WERI-Rb-1 (cell line): ENCODE measurements around the gene MSH5.

Source experiments
- DNase-seq: peaks from one replicate; pipeline ENCODE4 v3.0.0-alpha.2; 2020
- H3K27ac ChIP-seq: fragments of 250-450 bp; sonication (Bioruptor Pico); 2 replicates; pipeline ENCODE4 v1.5.1; 2020; ENCODE audit warnings: mild to moderate bottlenecking, moderate library complexity
- H3K27me3 ChIP-seq: fragments of 250-450 bp; sonication (Bioruptor Pico); 2 replicates; pipeline ENCODE4 v1.5.1; 2021; ENCODE audit warnings: mild to moderate bottlenecking, low read depth, moderate library complexity; ENCODE audit not compliant: insufficient read depth, severe bottlenecking
- H3K36me3 ChIP-seq: fragments of 250-450 bp; sonication (Bioruptor Pico); 2 replicates; pipeline ENCODE4 v1.5.1; 2020; ENCODE audit warnings: mild to moderate bottlenecking, moderate library complexity
- H3K4me3 ChIP-seq: 2 replicates; pipeline ENCODE4 v1.5.1; 2011; ENCODE audit warnings: low read depth, mild to moderate bottlenecking, control low read depth, low read length
- H3K9me3 ChIP-seq: fragments of 250-450 bp; sonication (Bioruptor Pico); 2 replicates; pipeline ENCODE4 v1.5.1; 2021; ENCODE audit warnings: mild to moderate bottlenecking, moderate library complexity; ENCODE audit not compliant: severe bottlenecking
- TF ChIP-seq, protein P1 (sequence below): IDR thresholded peaks from 2 replicates; pipeline ENCODE4 v1.5.1; 2011; ENCODE audit warnings: low read depth, mild to moderate bottlenecking, control low read depth, inconsistent platforms, low read length

MSH5 gene

DNA sequence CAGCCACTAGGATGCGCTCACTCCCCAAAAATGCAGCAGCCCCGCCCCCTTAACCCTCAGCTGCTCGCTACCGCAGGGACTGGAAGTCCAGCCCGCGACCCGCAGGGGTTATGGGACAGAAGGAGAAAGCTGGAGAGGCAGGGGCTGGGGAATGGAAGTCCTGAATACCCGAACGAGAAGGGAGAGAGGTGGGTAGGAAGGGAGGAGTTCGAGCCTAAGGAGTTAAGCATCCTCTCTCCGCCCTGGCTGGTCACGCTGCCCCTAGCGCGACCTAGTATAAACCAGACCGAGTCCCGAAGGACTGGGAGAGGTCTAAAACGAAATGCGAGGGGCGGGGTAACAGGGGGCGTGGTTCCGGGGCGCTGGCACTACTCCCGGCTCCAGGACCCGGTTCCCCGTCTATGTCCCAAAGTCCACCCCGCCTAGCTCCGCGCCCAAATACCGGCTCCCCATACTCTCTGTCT lies 10.3 kb upstream of the MSH5 start:
- DNase-seq = peak; percentile 98
- H3K4me3 ChIP-seq = peak overlapping the region; percentile 82
- TF ChIP-seq, protein P1, sequence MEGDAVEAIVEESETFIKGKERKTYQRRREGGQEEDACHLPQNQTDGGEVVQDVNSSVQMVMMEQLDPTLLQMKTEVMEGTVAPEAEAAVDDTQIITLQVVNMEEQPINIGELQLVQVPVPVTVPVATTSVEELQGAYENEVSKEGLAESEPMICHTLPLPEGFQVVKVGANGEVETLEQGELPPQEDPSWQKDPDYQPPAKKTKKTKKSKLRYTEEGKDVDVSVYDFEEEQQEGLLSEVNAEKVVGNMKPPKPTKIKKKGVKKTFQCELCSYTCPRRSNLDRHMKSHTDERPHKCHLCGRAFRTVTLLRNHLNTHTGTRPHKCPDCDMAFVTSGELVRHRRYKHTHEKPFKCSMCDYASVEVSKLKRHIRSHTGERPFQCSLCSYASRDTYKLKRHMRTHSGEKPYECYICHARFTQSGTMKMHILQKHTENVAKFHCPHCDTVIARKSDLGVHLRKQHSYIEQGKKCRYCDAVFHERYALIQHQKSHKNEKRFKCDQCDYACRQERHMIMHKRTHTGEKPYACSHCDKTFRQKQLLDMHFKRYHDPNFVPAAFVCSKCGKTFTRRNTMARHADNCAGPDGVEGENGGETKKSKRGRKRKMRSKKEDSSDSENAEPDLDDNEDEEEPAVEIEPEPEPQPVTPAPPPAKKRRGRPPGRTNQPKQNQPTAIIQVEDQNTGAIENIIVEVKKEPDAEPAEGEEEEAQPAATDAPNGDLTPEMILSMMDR = no peak; the same call in 1 of the 2 replicates
- H3K9me3 ChIP-seq = no peaks in the 10 kb centered on the region
- no peaks in the 10 kb centered on the region for H3K27me3 ChIP-seq
- H3K36me3 ChIP-seq = peaks cover 67% of the 10 kb centered on the region
- peak overlapping the region; percentile 81 for H3K27ac ChIP-seq

DNA sequence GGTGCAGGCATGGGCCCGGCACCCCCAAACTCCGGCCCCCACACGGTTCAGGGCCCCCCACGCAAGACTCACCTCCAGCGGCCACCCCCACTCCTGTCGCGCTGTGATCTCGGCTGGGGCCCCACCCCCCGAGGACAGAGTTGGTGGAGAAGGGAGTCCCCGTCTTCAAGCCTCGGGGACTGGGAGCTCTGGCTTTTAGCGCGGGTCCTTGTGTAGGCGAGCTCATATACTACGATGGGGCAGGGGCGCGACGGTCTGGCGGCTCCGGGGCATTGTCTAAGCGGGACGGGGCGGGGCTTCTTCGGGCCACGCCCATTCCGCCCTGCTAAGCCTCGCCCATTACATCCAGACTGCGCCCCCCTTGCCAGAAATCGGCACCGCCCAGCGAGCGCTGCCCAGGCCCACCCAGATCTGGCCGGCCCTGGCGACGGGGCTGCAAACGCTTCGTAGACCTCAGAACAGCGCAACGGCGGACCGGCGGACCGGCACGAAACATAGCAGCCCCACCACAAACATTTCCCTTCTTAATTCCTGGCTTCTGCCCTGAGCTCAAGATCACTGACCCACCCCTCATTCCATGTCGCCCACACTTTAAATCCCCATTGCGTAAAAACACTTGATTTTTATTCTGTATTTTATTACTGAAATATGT lies 9.7 kb upstream of the MSH5 start:
- Histone ChIP-seq H3K36me3 (peaks cover 68% of the 10 kb centered on the region), H3K9me3 (no peaks in the 10 kb centered on the region)

DNA sequence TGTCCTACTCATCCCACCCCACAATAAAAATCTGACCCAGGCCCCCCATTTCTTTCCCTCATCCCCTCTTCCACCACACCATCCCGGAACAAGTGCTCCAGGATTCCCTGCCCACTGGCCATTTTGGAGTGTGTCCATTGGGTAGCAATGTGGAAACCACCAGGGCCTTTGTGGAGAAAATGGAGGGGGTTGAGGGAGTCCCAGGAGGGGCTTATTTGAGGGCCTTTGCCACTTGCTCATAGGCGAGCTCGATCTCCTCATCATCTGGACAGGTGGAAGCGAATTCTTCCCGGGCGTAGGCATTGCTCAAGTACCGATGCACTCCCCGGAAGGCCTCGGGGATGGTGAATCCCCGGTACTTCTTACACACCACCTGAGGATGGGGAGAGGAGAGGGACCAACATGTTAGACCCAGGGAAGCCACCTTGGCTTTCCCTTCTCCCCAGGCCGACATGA lies 9.1 kb upstream of the MSH5 start:
- no peak for DNase-seq
- TF ChIP-seq, protein P1 = no peak
- Histone ChIP-seq H3K9me3 (no peaks in the 10 kb centered on the region), H3K27ac (peak overlapping the region; percentile 81), H3K27me3 (no peaks in the 10 kb centered on the region), H3K4me3 (no peak overlapping the region), H3K36me3 (peaks cover 68% of the 10 kb centered on the region)

More for the DNA sequence above, 9.7 kb upstream of the MSH5 start:
- TF ChIP-seq, protein P1 = peak; percentile 14; the same call in 1 of the 2 replicates
- peak; percentile 94 for DNase-seq
- no peaks in the 10 kb centered on the region for H3K27me3 ChIP-seq
- H3K4me3 ChIP-seq = peak overlapping the region; percentile 82
- H3K27ac ChIP-seq = peak overlapping the region; percentile 81

DNA sequence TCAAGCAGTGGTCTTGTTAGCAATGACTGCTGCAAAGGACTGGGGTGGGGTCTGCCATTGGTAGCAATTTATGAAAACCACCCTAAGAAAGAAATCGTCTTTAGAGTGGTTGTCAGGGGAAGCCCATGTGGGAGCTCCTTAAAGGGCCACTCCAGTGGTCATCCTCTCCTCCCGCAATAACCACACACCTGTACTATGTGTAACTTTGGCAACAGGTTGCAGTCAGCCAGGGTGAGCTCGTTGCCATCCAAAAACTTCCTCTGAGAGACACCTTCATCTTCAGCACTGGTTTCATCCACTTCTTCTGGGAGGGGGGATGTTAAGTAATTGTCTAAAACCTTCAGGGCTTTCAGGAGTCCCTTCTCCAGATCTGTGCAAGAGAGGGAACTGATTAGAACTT lies 7.8 kb upstream of the MSH5 start:
- H3K9me3 ChIP-seq = no peaks in the 10 kb centered on the region
- DNase-seq = no peak
- H3K4me3 ChIP-seq = no peak overlapping the region
- H3K36me3 ChIP-seq = peaks cover 55% of the 10 kb centered on the region
- H3K27me3 ChIP-seq = no peaks in the 10 kb centered on the region
- H3K27ac ChIP-seq = no peak overlapping the region
- TF ChIP-seq, protein P1 = no peak

DNA sequence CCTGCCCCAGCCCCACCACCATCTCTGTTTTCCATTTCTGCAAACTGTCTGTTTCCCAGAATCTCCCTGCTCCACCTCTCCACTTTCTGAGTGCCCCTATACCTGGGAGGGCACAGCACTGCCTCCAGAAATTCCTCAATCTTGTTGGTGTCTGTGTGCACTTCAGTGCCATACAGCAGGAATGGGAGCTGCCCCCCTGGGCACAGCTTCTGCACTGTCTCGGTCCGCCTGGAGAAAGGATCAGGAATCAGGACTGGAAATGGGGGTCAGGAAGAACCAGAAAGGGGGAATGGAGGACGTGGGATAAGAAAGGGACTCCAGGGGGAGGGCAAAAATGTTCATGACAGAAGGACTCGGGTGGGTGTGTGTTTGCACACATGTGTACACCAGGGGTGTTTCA lies 6.1 kb upstream of the MSH5 start:
- Histone ChIP-seq H3K27ac (no peak overlapping the region), H3K36me3 (peaks cover 40% of the 10 kb centered on the region), H3K4me3 (no peak overlapping the region), H3K27me3 (no peaks in the 10 kb centered on the region), H3K9me3 (no peaks in the 10 kb centered on the region)
- TF ChIP-seq, protein P1 = no peak
- DNase-seq = no peak
